CD4-positive, alpha-beta T cell treated with Interferon gamma for 1 hour (primary cell): ENCODE data around the gene ZFP36.

Source experiments
- DNase-seq: peaks from one replicate; pipeline ENCODE4 v3.0.0-alpha.2; 2020

ZFP36 gene

GRCh38 chr19:39384839-39385568 lies 21.6 kb upstream of the ZFP36 start:
- DNase-seq = no peak

- DNase-seq = no peak
These were observed 20.8 kb upstream of the ZFP36 start for GRCh38 chr19:39385629-39386411.

- DNase-seq = no peak
These were observed 20.1 kb upstream of the ZFP36 start for GRCh38 chr19:39386557-39386956.

GRCh38 chr19:39388657-39389056 lies 18.0 kb upstream of the ZFP36 start:
- no peak for DNase-seq

- no peak for DNase-seq
These were observed 16.8 kb upstream of the ZFP36 start for GRCh38 chr19:39389631-39390414.

GRCh38 chr19:39390451-39390750 lies 16.2 kb upstream of the ZFP36 start:
- DNase-seq = no peak

GRCh38 chr19:39390751-39391437 lies 15.8 kb upstream of the ZFP36 start, which contains the start of the genes MED29 and PAF1:
MED29 (plus strand) TSS chr19:39391378; CDS start chr19:39391423, 45 bp downstream.
PAF1 (minus strand) TSS chr19:39391106; CDS start chr19:39390864, 242 bp downstream.
- DNase-seq = peak; percentile 99

- DNase-seq = peak; percentile 93
These were observed 9.0 kb upstream of the ZFP36 start for GRCh38 chr19:39397360-39398296.

GRCh38 chr19:39398297-39398864 lies 8.3 kb upstream of the ZFP36 start:
- DNase-seq = peak; percentile 89

- no peak for DNase-seq
These were observed 7.0 kb upstream of the ZFP36 start for GRCh38 chr19:39399668-39400050.

- DNase-seq = no peak
These were observed 6.6 kb upstream of the ZFP36 start for GRCh38 chr19:39400061-39400460.

- DNase-seq = no peak
These were observed 5.5 kb upstream of the ZFP36 start for GRCh38 chr19:39401070-39401548.

GRCh38 chr19:39401549-39402345 lies 4.9 kb upstream of the ZFP36 start:
- DNase-seq = peak; percentile 92

GRCh38 chr19:39402346-39403300 lies 4.0 kb upstream of the ZFP36 start:
- peak; percentile 93 for DNase-seq

- peak; percentile 99 for DNase-seq
These were observed 3.0 kb upstream of the ZFP36 start for GRCh38 chr19:39403331-39404312.

- peak; percentile 40 for DNase-seq
These were observed 1.2 kb upstream of the ZFP36 start for GRCh38 chr19:39405261-39405957.
